Ecto neural progenitor cell (in vitro differentiated cells): ENCODE measurements around the gene GUK1.

Experiments used
- DNase-seq: peaks from one replicate; pipeline ENCODE4 v3.0.0-alpha.2; 2018; ENCODE audit warnings: low spot score

GUK1 gene

DNA sequence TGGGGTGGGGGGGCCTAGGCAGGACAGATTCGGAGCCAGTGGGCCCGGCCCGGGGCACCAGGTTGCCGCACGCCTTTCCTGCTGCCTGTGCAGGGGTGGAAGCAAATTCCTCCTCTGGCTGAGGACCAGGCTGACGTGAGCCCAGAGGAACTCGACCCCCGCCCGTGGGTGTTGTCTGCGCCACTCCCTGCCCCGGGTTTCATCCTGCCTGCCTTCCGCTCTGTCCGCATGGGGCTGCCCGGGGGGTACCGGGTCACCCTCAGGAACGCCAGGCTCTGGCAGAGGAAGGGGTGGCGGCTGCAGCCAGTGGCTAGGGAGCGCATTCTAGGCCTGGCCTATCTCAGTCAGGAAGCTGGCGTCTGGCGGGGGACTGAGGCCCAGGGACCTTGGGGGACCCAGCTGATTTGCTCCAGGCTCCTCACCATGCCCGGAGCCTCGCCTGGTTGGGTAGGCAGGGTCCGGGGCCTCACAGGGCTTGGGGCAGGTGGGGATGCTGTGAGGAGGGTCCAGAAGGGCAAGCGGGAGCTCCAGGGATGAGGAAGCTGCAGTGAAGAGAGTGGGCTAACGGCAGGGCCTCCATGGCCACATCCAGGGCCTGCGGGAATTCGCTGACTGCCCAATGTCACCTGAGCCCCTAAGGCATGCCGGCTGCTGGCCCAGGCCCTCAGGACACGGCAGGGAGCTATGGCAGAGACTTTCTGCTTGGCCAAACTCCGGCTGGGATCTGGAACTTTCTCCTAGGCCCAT, 23.1 kb downstream of the GUK1 start:
- DNase-seq, result no peak

GRCh38 chr1:228163776-228164519, 23.9 kb downstream of the GUK1 start:
- DNase-seq, result no peak

- DNase-seq, result no peak
These were observed 24.7 kb downstream of the GUK1 start for GRCh38 chr1:228164561-228165371.

DNA sequence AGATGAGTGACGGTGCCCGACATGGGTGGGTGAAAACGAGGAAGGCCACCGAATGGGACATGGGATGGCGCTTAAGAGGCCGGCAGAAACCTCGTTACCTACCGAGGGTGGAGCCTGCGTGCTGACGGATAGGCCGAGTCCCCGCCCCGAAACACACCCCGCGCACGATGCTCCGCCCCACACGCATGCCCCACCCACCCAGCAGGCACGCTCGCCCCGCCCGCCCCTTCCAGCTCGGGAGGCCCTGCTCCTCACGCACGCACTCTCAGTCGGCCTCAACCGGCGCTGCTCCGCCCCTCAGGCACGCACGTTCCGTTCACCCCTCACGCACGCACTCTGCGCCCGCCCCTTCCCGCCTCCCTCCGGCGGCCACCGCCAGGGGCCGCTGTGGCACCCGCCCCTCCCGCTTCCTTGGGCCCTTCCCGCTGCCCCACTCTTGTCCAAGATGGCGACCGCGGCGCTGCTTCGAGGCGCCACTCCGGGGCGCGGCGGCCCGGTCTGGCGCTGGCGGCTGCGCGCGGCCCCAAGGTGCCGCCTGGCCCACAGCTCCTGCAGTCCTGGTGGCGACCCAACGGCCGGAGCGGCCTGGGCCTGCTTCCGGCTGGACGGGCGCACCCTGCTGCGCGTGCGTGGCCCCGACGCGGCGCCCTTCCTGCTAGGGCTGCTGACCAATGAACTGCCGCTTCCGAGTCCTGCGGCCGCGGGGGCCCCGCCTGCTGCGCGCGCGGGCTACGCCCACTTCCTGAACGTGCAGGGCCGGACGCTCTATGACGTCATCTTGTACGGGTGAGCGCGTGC, 25.5 kb downstream of the GUK1 start, which contains the start of gene IBA57:
Gene IBA57, plus strand, starts transcription at position 433 of the 798 bp plus-strand sequence. Its CDS starts 13 bp downstream, at position 446.
- peak; percentile 100 for DNase-seq

- DNase-seq, result no peak
These were observed 26.3 kb downstream of the GUK1 start for GRCh38 chr1:228166170-228166936.

- no peak for DNase-seq
These were observed 28.6 kb downstream of the GUK1 start for GRCh38 chr1:228168563-228169270.

- DNase-seq, result no peak
These were observed 29.3 kb downstream of the GUK1 start for GRCh38 chr1:228169345-228169744.

GRCh38 chr1:228170666-228171065, 30.6 kb downstream of the GUK1 start:
- no peak for DNase-seq

- no peak for DNase-seq
These were observed 31.3 kb downstream of the GUK1 start for GRCh38 chr1:228171221-228171891.

DNA sequence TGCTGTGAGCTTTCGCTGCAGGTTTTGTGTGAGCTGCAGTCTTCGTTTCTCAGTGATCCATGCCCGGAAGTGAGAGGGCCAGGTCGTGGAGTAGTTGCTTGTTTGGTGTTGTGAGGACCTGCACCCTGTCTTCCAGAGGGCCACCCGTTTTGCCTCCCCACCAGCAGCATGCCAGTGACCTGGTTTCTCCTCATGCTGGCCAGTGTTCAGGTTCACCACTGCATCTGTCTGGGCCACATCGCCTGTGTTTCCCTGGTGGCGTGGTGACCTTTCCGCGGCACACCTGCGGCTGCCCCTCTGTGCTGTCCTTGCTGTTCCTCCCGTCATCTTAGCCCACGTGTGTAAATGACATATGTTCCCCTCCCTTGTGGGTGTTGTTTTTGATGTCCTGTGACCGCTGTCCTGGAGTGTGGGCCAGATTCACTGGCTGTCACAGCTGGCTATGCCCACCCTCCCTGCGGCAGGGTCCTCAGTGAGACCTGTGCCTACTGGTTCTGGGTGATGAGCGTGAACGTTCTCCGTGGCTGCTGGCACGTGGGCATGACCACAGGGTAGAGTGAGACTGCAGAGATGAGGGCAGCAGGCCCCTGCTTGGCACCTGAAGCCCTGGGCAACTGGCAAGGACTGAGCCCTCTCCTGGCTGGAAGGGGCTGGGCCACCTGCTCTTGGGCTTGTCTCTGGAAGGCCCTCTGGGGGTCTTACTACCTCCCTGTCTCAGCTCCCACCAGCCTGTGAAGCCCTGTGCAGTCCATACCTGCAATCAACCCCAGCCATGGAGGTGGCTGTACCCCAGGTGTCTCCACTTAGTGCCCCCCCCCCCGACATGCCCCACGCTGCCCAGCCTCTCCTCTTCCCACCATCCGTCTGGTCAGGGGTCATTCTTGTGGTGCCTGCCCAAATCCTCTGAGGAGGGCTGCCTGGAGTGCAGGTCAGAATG, 32.8 kb downstream of the GUK1 start:
- no peak for DNase-seq

- DNase-seq, result peak; percentile 73
These were observed 33.7 kb downstream of the GUK1 start for GRCh38 chr1:228173528-228174481.

DNA sequence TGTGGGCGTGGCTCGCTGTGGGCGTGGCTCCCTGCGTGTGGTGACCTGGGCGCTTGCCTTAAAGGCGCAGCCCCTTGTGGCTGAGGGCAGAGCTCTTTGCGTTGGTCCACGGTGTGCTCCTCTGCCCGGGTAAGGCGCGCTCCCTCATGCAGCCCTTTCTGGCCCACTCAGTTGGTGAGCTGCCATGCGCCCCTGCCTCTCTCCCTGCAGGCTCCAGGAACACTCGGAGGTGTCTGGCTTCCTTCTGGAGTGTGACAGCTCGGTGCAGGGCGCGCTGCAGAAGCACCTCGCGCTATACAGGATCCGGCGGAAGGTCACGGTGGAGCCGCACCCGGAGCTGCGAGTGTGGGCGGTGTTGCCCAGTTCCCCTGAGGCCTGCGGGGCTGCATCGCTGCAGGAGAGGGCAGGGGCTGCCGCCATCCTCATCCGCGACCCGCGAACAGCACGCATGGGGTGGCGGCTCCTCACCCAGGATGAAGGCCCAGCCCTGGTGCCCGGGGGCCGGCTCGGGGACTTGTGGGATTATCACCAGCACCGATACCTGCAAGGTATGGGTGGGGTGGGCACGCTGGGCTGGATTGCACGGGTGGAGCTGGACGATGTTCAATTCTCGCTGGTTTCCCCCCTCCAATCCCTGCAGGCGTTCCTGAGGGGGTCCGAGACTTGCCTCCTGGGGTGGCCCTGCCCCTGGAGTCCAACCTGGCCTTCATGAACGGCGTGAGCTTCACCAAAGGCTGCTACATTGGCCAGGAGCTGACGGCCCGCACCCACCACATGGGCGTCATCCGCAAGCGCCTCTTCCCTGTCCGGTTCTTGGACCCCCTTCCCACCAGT, 34.6 kb downstream of the GUK1 start:
- DNase-seq, result peak; percentile 71

DNA sequence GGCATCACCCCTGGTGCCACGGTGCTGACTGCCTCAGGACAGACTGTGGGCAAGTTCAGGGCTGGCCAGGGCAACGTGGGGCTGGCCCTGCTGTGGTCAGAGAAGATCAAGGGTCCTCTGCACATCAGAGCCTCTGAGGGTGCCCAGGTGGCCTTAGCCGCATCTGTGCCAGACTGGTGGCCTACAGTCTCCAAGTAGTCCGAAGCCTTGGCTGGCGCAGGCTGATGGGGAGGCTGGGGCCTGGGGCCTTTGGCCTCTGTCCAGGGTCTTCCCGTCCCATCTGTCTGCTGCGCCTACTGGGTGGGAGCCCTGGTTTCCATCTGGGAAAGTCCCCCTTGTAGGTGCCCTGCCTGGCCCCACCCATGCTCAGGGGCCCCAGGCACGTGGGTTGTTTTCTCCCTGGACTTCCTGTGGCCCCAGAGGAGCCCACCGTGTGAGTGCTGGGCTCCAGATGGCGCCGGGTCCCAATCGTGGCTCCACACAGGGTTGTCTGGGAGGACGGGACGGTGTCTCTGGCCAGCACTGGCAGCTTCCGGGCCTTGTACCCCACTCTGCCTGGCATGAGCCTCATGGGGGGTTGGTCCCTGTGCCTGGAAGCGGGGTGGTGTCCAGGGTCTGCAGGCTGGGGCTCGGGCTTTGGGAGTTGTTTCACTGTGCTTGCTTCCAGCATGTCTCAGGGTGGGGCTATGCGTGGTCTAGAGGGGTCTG, 35.4 kb downstream of the GUK1 start:
- no peak for DNase-seq

DNA sequence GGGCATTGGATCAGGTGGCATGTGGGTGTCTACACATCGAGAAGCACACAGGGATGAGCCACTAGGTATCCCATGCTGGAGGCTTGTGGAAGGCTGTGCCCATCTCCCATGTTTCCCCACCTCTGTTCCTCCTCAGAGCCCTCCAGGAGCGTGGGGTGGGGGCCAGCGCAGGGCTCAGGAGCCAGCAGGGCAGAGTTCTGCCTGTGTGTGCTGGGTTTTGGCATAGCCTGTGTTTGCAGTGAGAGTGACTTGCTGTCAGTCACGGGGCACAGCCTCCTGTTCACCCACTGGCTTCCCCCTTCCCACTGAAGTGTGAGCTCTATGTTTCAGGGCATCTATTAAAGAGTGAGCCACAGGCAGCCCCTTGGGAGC, 35.9 kb downstream of the GUK1 start:
- DNase-seq, result no peak

DNA sequence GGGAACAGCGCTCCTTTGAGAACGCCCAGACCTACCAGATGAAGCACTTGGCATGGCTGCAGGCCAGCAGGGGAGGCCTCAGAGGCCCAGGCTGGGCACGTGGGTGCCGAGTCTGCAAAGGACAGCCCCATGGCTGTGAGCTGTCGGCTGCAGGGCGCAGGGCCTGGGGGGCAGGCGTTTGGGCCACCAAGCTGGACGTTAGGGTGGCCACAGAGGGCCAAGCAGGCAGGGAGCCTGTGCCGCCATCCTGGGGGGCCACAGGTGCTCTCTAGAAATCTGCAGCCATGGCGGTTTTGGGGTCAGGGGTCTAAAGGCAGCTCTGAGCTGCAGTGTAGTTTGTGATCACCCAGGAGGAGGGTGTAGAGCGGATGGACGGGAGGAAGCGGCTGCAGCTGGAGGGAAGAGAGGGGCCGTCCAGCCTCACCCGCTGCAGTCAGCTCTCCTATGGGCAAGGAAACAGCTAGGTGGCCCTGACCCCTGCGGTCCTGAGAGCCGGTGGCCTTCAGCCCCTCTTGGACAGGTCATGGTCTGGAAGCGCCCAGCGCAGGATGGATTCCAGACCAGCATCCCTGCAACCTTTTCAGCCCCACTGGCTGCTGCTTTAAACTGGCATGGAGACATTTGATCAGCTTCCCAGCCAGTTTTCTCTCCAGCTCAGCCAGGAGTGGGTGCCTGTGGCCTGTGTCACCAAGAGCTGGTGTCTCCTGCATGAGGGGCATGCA, 36.5 kb downstream of the GUK1 start:
- DNase-seq, result no peak
